Osteocyte (in vitro differentiated cells): ENCODE results near the gene IPPK. TPM values are rescaled to one million over a fixed set of nuclear protein-coding genes. Genes with fewer than 3 reads are reported as not detected.

Experiments used
- DNase-seq: peaks from one replicate; pipeline ENCODE4 v3.0.0; 2021; ENCODE audit warnings: mixed read lengths; ENCODE audit not compliant: unreplicated experiment; ENCODE audit errors: extremely low spot score
- H3K27ac Mint-ChIP-seq: one replicate; pipeline ENCODE4 v1.8.0; 2021; ENCODE audit warnings: mild to moderate bottlenecking, mixed read lengths; ENCODE audit not compliant: unreplicated experiment
- H3K27me3 Mint-ChIP-seq: one replicate; pipeline ENCODE4 v1.8.0; 2021; ENCODE audit warnings: mixed read lengths; ENCODE audit not compliant: unreplicated experiment
- H3K36me3 Mint-ChIP-seq: one replicate; pipeline ENCODE4 v1.8.0; 2021; ENCODE audit warnings: mixed read lengths; ENCODE audit not compliant: unreplicated experiment
- H3K4me1 Mint-ChIP-seq: one replicate; pipeline ENCODE4 v1.8.0; 2021; ENCODE audit warnings: mixed read lengths; ENCODE audit not compliant: unreplicated experiment
- H3K4me3 Mint-ChIP-seq: one replicate; pipeline ENCODE4 v1.8.0; 2021; ENCODE audit warnings: mild to moderate bottlenecking, moderate library complexity, mixed read lengths; ENCODE audit not compliant: unreplicated experiment
- H3K9me3 Mint-ChIP-seq: one replicate; pipeline ENCODE4 v1.8.0; 2021; ENCODE audit warnings: mixed read lengths; ENCODE audit not compliant: unreplicated experiment
- total RNA-seq: library from RNA; stranded (reverse); gene quantifications from 2 replicates; pipeline ENCODE4 v1.2.1, GENCODE V29; 2021
- TF ChIP-seq, protein P1 (sequence below): fragments of 200-600 bp; sonication (generic); IDR thresholded peaks from 2 replicates; pipeline ENCODE4 v1.5.0; 2021; ENCODE audit warnings: antibody characterized with exemption, mild to moderate bottlenecking, moderate library complexity

The IPPK gene
- total RNA-seq, 1 donor from 2014 or later: 6.4 TPM

DNA sequence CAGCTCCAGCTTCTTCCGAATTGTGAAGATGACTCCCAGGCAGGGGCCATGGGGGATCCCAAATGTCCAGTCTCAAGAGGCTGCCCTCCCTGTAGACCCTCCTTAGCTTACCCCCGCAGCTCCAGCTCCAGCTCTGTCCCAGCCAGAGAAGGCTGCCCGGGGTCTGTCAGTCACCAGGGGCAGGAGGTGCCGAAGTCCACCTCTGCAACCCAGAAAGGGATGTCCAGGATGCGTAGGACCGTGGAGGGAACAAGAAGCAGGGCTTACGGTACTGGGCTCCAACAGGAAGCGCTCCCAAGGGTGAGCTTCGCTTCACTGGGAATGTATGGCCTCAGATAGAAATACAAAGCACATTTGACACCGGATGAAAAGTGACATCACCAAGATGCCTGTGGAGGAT is 6.0 kb downstream of the IPPK start:
- TF ChIP-seq, protein P1, sequence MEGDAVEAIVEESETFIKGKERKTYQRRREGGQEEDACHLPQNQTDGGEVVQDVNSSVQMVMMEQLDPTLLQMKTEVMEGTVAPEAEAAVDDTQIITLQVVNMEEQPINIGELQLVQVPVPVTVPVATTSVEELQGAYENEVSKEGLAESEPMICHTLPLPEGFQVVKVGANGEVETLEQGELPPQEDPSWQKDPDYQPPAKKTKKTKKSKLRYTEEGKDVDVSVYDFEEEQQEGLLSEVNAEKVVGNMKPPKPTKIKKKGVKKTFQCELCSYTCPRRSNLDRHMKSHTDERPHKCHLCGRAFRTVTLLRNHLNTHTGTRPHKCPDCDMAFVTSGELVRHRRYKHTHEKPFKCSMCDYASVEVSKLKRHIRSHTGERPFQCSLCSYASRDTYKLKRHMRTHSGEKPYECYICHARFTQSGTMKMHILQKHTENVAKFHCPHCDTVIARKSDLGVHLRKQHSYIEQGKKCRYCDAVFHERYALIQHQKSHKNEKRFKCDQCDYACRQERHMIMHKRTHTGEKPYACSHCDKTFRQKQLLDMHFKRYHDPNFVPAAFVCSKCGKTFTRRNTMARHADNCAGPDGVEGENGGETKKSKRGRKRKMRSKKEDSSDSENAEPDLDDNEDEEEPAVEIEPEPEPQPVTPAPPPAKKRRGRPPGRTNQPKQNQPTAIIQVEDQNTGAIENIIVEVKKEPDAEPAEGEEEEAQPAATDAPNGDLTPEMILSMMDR: no peak
- Mint-ChIP-seq H3K4me1 (peaks cover 30% of the 10 kb centered on the region), H3K27ac (no peak overlapping the region), H3K4me3 (no peak overlapping the region), H3K9me3 (no peaks in the 10 kb centered on the region), H3K36me3 (peaks cover 3% of the 10 kb centered on the region), H3K27me3 (no peaks in the 10 kb centered on the region)
- no peak for DNase-seq

DNA sequence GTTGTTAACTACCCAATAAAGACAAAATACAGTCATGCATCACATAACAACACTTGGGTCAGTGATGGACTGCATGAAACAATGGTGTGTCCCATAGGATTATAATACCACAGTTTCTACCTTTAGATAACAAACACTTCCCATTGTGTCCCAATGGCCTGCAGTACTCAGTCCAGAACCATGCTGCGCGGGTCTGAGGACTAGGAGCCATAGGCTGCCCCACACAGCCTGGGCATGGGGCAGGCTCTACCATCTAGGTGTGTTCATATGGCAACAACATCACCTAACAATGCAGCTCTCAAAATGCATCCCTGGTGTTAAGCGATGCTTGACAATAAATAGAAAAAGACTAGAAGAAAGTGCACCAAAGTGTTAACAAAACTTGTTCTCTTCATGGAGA is 6.8 kb downstream of the IPPK start:
- no peak for DNase-seq
- peaks cover 5% of the 10 kb centered on the region for H3K36me3 Mint-ChIP-seq
- TF ChIP-seq, protein P1: no peak

DNA sequence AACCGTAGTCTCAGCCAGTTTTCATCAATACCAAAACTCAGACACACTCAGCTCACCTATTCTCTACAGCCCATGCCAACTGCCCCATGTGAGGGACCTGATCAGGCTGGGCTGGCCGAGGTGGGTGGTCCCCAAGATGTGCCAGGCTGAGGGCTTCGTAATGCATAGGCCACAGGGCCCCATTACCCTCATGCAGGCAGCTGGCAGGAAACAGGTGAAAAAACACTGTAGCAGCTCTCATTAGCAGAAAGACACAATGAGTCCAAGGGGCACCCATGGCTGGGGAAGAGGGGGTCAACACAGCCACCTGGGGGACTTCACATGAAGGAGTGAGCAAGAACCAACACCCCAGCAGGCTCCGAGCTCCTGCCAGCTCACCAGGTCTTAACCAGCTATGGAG is 8.2 kb downstream of the IPPK start:
- no peak for DNase-seq
- H3K4me1 Mint-ChIP-seq: peaks cover 19% of the 10 kb centered on the region
- H3K4me3 Mint-ChIP-seq: no peak overlapping the region
- H3K9me3 Mint-ChIP-seq: no peaks in the 10 kb centered on the region
- H3K27ac Mint-ChIP-seq: no peak overlapping the region
- no peaks in the 10 kb centered on the region for H3K27me3 Mint-ChIP-seq
- TF ChIP-seq, protein P1: no peak
- H3K36me3 Mint-ChIP-seq: peaks cover 5% of the 10 kb centered on the region

More for the DNA sequence above, 6.8 kb downstream of the IPPK start:
- no peaks in the 10 kb centered on the region for H3K9me3 Mint-ChIP-seq
- H3K27ac Mint-ChIP-seq: no peak overlapping the region
- H3K4me3 Mint-ChIP-seq: no peak overlapping the region
- no peaks in the 10 kb centered on the region for H3K27me3 Mint-ChIP-seq
- H3K4me1 Mint-ChIP-seq: peaks cover 23% of the 10 kb centered on the region

DNA sequence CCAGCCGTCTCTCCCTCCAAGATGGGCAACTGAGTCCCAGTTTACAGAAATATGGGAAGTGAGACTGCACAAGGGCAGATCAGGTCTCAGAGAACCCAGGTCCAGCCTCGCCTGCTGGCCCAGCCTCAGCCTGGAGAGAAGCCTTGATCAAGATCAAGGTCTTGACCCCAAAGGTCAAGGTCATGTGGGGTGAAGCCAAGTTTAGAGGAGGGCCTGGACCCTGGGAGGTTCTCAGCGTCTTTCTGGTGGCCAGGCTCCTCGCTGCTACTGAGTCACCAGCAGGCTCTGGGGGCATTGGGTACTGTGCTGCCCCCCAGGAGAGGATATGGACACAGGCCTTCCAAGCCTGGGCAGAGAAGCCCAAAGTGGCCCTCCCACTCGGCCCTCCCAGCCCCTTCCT is 8.8 kb downstream of the IPPK start:
- Mint-ChIP-seq H3K9me3 (no peaks in the 10 kb centered on the region), H3K4me3 (no peak overlapping the region), H3K27ac (peak overlapping the region; percentile 14), H3K27me3 (no peaks in the 10 kb centered on the region), H3K4me1 (peaks cover 21% of the 10 kb centered on the region), H3K36me3 (peaks cover 11% of the 10 kb centered on the region)
- DNase-seq: no peak
- TF ChIP-seq, protein P1: no peak

DNA sequence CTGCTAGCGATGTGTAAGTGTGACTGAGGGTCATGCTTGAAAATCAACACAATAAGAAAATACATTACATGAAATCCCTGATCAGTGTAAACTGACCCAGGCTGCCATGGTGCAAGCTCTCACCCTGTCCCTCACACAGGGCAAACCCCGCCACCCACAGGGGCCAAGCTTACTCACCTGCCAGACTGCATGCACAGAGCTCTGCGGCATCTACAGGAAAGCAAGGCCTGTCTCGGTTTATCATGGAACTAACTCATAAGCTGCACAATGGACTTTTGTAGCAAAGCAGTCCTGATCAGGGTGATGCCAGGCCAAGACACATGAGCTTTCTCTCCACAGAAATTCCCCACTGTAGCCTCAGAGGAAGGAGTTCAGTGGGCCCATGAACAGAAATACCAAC is 9.7 kb downstream of the IPPK start:
- Mint-ChIP-seq H3K36me3 (peaks cover 15% of the 10 kb centered on the region), H3K27me3 (no peaks in the 10 kb centered on the region), H3K27ac (no peak overlapping the region), H3K9me3 (no peaks in the 10 kb centered on the region), H3K4me3 (no peak overlapping the region), H3K4me1 (peaks cover 20% of the 10 kb centered on the region)
- DNase-seq: no peak
- TF ChIP-seq, protein P1: no peak
